ENCODE results near the gene ATRX.
"Not testable (repeated sequence)": the region's sequence is repeated elsewhere in the genome, so short reads cannot be mapped to it uniquely, and the experiment has no call there.

The ATRX gene

GRCh38 chrX:77635373-77635772 lies 150.6 kb downstream of the ATRX start:
- intact Hi-C loops (cut with DNase I) = no loop called here
- DNase-seq = no peak

- no peak for DNase-seq
- intact Hi-C loops (cut with DNase I) = no loop called here
Observed at GRCh38 chrX:77628294-77629025, 157.6 kb downstream of the ATRX start.

GRCh38 chrX:77622672-77623071 lies 163.3 kb downstream of the ATRX start:
- DNase-seq = peak in 1 of 10 donors; percentile 47
- intact Hi-C loops (cut with DNase I) = no loop called here

DNA sequence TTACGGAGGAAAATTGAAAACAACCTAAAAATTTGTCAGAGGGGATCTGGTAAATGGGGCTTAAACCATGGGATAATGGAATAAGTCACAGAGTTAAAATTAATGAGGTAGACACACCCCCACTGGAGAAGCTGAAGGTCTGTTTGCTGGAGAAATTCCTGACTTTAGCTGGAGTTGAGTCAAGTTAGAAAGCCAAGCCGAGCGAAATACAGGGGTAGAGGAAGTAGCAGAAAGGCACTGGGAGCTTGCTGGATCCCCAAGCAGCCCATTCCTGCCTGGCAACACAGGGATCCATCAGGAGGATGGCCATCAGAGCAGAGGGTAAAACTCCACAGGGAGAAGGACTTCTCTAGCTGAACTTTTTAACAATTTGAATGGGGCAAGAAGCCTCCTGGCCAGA lies 163.8 kb downstream of the ATRX start:
- DNase-seq = no peak
- intact Hi-C loops (cut with DNase I) = no loop called here

DNA sequence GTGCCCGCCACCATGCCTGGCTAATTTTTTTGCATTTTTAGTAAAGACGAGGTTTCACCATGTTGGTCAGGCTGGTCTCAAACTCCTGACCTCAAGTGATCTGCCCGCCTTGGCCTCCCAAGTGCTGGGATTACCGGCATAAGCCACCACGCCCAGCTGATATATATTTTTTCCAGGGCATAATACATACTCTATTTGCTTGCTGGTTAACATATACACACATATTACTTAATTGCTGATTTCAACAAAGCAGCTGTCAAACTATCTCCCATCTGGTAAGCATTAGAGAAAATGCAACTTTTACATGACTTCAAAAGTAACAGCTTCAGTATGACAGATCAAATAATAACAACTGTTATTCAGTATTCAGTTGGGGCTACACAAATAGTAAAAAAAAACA lies 164.6 kb downstream of the ATRX start:
- intact Hi-C loops (cut with DNase I); DNase-seq: not testable (repeated sequence)

DNA sequence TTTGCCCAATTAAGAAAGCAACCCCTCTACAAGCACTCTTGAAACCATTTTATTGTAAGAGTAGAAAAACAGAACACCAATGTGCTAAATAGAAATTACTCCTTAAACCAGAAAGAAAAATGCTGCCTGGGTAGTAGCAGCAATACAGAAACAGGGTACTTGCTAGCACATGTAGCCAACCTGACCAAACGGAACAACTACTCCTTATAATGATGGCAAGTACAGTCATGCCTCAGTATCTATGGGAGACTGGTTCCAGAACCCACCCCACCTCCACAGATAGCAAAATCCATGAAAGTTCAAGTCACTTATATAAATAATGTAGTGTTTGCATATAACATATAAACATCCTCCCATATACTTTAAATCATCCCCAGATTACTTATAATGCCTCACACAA lies 168.8 kb downstream of the ATRX start:
- intact Hi-C loops (cut with DNase I) = no loop called here
- DNase-seq = no peak

GRCh38 chrX:77603635-77604336 lies 182.2 kb downstream of the ATRX start:
- no peak for DNase-seq
- intact Hi-C loops (cut with DNase I) = no loop called here

DNA sequence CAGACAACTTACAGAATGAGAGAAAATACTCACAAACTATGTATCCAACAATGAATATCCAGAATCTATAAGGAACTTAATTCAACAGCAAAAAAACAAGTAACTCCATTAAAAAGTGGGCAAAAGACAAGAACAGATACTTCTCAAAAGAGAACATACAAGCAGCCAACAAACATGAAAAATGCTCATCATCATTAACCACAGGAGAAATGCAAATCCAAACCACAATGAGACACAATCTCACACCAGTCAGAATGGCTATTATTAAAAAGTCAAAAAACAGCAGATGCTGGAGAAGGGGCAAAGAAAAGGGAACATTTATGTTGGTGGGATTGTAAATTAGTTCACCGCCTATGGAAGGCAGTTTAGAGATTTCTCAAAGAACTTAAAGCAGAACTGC lies 188.5 kb downstream of the ATRX start:
- intact Hi-C loops (cut with DNase I) = no loop called here
- DNase-seq = no peak

DNA sequence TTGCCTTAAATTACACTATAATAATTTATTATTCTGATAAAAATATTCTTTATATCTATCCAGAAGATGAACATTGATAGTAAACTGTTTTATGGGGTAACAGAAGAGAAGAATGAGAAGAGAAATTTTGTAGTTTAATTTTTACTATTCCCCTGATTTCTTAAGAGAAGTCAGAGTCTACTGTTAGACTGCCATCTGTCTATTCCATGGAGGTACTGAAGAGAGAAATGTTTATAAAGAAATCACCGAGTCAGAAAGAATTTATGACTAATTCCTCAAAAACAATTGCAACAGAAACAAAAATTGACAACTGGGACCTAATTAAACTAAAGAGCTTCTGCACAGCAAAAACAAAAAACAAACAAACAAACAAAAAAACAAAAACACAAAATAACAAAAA lies 188.9 kb downstream of the ATRX start:
- no peak for DNase-seq
- intact Hi-C loops (cut with DNase I) = no loop called here

GRCh38 chrX:77595848-77596247 lies 190.2 kb downstream of the ATRX start:
- DNase-seq = no peak
- intact Hi-C loops (cut with DNase I) = no loop called here

GRCh38 chrX:77572322-77572721 lies 213.7 kb downstream of the ATRX start:
- intact Hi-C loops (cut with DNase I) = no loop called here

DNA sequence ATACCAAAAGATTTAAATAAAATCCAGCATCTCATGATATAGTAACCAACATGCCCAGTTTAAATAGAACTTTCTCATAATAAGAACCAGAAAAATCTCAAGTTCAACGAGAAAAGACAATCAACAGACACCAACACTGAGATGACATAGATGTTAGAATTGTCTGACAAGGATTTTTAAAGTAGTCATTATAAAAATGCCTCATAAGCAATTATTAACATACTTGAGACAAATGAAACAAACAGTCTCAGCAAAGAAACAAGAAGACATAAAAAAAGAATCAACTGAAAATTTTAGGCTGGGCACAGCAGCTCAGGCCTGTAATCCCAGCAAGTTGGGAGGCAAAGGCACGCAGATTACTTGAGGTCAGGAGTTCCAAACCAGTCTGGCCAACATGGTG lies 220.7 kb downstream of the ATRX start:
- no peak for DNase-seq
- intact Hi-C loops (cut with DNase I) = no loop called here

More at GRCh38 chrX:77572322-77572721, 213.7 kb downstream of the ATRX start:
- no peak for DNase-seq

DNA sequence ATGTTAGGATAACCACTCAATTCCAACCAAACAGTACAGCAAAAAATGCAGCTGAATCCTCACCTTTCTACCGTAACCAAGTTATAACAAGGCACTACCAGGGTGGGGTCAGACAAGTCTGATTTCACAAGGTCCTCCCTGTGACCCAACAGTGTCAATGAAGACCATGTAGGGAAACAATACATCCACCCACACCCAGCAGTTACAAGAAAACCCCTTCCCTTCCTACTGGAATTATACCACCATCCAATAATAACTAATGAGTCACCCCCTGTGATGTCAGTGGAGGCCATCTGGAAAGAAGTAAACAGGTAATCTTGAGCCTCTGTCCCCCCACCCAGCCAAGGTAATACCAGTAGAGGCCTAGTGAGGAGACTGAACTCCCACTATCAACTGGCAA lies 221.2 kb downstream of the ATRX start:
- intact Hi-C loops (cut with DNase I) = no loop called here
- no peak for DNase-seq

DNA sequence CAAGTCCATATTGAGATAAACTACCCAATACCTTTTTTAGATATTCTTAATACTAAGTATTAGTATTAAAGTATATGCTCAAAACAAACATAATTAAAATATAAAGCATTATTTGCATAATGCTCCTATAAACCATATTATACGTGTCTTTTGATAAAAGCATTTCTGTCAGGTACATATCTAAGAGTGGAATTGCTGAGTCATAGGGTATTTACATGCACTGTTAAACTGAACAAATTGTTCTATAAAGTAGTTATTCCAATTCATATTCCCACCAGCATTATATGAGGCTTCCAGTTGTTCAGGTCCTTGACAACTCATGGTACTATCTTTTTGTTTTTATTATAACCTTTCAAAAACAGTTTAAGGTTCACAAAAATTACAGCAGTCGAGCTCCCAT lies 224.6 kb downstream of the ATRX start:
- no peak for DNase-seq
- intact Hi-C loops (cut with DNase I) = no loop called here

DNA sequence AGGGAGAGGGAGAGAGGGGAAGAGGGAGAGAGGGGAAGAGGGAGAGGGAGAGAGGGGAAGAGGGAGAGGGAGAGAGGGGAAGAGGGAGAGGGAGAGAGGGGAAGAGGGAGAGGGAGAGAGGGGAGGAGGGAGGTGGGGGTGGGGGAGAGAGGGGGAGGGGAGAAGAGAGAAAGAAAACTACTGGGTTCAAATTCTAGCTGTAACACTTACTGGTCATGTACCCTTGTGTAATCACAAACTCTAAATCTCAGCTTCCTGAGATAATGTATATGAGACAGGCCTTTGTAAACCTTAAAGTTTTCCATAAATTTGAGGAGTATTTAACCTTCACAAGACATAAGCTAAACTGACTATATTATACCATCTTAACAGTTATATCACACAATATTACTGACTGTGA lies 229.7 kb downstream of the ATRX start:
- intact Hi-C loops (cut with DNase I) = no loop called here

DNA sequence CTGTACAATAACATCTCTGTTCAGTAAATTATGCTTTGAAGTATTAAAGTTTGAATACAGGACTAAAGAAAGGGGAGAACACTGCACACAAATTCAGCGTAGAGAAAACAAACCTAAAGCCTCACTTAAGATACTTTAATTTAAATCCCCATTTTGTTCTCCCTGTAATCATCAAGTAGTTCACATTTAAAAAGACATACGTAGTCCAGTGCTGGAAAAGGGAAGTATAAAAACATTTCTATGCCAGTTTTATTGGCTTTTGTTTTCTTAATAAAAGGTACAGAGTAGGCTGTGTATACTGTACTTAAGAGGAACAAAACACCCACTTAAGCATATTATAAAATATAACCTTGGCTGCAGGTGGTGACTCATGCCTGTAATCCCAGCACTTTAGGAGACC lies 237.3 kb downstream of the ATRX start:
- no peak for DNase-seq
- intact Hi-C loops (cut with DNase I) = no loop called here

More for the DNA sequence above, 229.7 kb downstream of the ATRX start:
- DNase-seq = no peak

- DNase-seq; intact Hi-C loops (cut with DNase I): not testable (repeated sequence)
Observed at GRCh38 chrX:77539778-77540177, 246.2 kb downstream of the ATRX start.

DNA sequence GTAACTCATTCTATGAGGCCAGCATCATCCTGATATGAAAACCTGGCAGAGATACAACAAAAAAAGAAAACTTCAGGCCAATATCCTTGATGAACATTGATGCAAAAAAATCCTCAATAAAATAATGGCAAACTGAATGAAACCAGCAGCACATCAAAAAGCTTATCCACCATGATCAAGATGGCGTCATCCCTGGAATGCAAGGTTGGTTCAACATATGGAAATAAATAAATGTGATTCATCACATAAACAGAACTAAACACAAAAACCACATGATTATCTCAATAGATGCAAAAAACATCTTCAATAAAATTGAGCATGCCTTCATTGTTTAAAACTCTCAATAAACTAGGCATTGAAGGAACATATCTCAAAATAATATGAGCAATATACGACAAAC lies 254.8 kb downstream of the ATRX start:
- DNase-seq; intact Hi-C loops (cut with DNase I): not testable (repeated sequence)

DNA sequence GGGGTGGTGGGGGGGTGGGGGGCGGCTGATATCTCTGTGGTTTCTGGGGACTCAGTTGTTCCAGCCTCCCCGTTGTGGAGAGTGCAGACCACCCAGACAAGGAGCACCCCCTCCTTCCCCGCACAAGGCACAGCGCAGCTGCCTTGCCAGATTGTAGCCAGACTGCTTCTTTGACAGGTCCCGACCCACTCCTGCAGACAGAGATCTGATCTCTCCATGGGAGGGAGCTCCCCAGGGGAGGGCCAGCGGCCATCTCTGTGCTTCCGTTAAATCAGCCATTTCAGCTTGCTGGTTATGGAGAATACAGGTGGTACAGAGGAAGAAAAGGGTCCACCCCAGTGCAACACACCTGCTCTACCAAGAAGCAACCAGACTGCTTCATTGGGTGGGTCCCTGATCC lies 258.0 kb downstream of the ATRX start:
- intact Hi-C loops (cut with DNase I) = no loop called here
- peak in 1 of 10 donors; percentile 31 for DNase-seq

DNA sequence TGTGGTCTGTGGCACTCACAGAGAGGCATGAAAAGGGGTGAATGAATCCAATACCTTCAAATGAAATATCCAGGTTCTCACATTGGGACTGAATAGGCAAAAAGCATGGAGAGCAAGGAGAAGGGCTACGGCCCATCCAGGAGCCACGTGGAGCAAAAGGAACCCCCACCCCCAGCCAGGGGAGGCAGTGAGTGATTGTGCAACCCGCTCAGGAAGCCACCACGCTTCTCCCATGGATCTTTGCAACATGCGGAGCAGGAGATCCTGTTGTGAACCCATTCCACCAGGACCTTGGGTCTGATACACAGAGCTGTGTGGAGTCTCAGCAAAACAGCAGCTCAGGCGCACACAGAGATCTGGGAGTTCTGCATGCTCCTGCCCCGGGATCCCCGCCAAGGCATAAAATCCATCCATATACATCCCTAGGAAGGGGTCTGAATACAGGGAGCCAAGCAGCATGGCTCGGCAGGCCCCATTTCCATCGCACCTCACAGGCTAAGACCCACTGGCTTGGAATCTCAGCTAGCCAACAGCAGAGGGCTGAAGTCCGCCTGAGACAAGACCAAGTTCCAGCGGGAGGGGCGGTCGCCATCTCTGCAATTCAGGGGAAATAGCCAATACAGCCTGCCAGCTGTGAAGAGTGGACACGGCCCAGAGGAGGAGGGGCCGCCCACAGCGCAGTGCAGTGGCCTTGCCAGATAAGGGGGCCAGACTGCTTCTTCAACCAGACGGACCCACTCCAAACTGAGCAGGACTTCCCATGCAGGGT lies 258.6 kb downstream of the ATRX start:
- DNase-seq = peak in 8 of 10 donors; percentile 2 to 86 (median 40)
- intact Hi-C loops (cut with DNase I) = no loop called here

DNA sequence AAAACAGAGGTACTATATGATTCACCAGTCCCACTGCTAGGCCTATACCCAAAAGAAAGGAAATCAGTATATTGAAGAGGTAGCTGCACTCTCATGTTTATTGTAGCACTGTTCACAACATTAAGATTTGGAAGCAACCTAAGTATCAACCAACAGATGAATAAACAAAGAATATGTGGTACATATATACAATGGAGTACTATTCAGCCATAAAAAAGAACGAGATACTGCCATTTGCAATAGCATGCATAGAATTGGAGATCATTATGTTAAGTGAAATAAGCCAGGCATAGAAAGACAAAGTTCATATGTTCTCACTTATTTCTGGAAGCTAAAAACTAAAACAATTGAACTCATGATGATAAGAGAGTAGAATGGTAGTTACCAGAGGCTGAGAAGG lies 266.3 kb downstream of the ATRX start:
- intact Hi-C loops (cut with DNase I) = no loop called here

More for the DNA sequence above, 266.3 kb downstream of the ATRX start:
- DNase-seq = no peak

All from posterior cingulate gyrus (tissue), 11 donors.